ENCODE data around the gene YWHAE.
"Not testable (repeated sequence)": the region's sequence is repeated elsewhere in the genome, so short reads cannot be mapped to it uniquely, and the experiment has no call there.

YWHAE gene

GRCh38 chr17:1413281-1413791, 13.3 kb upstream of the YWHAE start:
- in situ Hi-C loops (cut with MboI; ENCODE audit: low sequenced_read_pairs), result no loop called here

DNA sequence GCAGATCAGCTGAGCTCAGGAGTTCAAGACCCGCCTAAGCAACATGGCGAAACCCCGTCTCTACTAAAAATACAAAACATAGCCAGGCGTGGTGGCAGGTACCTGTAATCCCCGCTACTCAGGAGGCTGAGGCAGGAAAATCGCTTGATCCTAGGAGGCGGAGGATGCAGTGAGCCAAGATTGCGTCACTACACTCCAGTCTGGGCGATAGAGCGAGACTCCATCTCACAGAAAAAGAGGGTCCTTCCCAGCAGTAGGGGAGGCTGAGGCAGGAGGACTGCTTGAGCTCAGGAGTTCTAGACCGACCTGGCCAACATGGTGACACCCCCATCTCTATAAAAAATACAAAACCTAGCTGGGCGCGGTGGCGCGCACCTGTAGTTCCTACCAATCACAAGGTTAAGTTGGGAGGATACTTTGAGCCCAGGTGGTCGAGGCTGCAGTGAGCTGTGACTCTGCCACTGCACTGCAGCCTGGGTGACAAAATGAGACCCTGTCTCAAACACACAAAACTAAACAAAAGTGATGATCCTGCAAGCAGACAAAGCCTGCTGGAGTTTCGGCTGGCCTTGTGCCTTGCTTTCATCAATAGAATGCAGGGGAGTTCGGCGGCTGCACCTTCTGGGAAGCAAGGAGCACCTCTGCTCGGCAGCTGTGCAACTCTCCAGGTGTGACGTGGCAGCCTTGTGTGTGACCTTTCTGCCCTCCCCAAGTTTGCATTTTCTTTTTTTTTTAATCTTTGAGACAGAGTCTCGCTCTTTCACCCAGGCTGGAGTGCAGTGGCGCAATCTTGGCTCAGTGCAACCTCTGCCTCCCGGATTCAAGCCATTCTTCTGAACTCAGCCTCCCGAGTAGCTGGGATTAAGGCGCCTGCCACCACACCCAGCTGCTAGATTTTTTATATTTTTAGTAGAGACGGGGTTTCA, 12.4 kb upstream of the YWHAE start:
- in situ Hi-C loops (cut with MboI; ENCODE audit: low sequenced_read_pairs), result no loop called here

GRCh38 chr17:1402262-1402586, 2.2 kb upstream of the YWHAE start:
- in situ Hi-C loops (cut with MboI; ENCODE audit: low sequenced_read_pairs), result no loop called here

- in situ Hi-C loops (cut with MboI; ENCODE audit: low sequenced_read_pairs), result no loop called here
Measured at GRCh38 chr17:1398931-1399678, 917 bp downstream of the YWHAE start.

GRCh38 chr17:1398028-1398427, 2.0 kb downstream of the YWHAE start:
- in situ Hi-C loops (cut with MboI; ENCODE audit: low sequenced_read_pairs), result no loop called here

DNA sequence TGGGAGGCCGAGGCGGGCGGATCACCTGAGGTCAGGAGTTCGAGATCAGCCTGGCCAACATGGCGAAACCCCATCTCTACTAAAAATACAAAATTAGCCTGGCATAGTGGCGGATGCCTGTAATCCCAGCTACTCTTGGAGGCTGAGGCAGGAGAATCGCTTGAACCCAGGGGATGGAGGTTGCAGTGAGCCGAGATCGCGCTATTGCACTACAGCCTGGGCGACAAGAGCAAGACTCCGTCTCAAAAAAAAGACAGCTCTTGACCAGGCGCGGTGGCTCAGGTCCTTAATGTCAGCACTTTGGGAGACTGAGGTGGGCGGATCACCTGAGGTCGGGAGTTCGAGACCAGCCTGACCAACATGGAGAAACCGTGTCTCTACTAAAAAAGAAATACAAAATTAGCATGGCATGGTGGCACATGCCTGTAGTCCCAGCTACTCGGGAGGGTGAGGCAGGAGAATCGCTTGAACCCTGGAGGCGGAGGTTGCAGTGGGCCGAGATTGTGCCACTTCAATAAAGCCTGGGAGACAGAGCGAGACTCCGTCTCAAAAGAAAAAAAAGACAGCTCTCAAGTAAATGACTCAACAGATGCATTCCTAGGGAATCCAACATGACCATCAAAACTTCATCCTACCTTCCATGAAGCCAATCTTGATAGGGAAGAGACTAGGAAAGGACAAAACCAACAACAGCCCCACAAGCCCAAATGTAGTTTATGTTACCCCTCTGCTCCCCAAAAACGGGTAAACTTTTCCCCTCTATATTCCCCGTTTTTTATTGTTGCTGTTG, 4.0 kb downstream of the YWHAE start:
- in situ Hi-C loops (cut with MboI; ENCODE audit: low sequenced_read_pairs), result not testable (repeated sequence)

- in situ Hi-C loops (cut with MboI; ENCODE audit: low sequenced_read_pairs), result no loop called here
Measured at GRCh38 chr17:1391577-1391976, 8.4 kb downstream of the YWHAE start.

GRCh38 chr17:1390432-1391367, 9.3 kb downstream of the YWHAE start:
- in situ Hi-C loops (cut with MboI; ENCODE audit: low sequenced_read_pairs), result no loop called here

DNA sequence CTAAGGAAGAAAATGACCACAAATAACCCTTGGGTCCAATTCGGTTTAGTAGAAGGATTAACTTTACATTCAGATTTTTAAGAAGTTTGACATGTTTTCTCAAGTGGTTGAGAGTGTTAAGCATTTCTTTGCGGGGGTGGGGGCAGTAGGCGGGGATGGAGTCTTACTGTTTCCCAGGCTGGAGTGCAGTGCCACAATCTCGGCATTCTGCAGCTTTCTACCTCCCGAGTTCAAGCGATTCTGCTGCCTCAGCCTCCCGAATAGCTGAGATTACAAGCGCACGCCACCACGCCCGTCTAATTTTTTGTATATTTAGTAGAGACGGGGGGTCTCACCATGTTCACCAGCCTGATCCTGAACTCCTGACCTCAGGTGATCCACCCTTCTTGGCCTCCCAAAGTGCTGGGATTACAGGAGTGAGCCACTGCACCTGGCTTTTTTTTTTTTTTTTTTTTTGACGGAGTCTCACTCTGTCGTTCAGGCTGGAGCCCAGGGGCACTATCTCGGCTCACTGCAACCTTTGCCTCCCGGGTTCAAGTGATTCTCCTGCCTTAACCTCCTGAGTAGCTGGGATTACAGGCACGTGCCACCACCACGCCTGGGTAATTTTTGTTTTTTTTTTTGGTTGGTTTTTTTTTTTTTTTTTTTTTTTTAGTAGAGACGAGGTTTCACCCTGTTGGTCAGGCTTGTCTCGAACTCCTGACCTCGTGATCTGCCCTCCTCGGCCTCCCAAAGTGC, 12.4 kb downstream of the YWHAE start:
- in situ Hi-C loops (cut with MboI; ENCODE audit: low sequenced_read_pairs), result not testable (repeated sequence)

DNA sequence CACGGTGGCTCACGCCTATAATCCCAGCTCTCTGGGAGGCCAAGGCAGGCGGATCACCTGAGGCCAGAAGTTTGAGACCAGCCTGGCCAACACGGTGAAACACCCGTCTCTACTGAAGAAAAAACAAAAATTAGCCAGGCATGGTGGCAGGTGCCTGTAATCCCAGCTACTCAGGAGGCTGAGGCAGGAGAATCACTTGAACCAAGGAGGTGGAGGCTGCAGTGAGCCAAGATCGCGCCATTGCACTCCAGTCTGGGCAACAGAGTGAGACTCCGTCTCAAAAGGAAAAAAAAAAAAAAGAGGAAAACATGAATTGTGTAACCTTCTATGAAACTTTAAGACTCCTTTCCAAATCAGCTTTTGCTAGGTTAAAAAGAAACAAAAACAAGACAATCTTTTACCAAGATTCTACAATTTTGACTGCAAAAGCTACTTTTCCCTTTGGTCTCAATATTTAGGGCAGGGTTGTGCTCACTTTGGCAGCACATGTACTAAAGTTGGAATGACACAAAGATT, 13.3 kb downstream of the YWHAE start:
- in situ Hi-C loops (cut with MboI; ENCODE audit: low sequenced_read_pairs), result not testable (repeated sequence)

DNA sequence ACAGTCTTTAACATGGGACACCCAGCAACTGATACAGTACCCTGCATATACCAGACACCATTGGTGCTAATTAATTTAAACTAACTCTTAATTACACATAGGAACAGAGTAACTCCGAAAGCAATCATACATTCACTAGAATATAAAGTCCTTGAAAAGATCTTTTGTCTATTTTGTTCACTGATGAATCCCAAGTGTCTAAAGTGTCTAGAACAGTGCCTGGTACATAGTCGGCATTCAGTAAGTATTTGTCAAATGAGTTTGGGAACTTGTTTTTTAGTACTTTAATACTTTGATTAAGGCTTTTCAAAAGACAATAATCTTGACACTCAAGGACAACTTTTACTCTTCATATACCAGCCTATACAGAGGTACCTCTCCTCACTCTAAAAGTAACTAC, 13.8 kb downstream of the YWHAE start:
- in situ Hi-C loops (cut with MboI; ENCODE audit: low sequenced_read_pairs), result no loop called here

DNA sequence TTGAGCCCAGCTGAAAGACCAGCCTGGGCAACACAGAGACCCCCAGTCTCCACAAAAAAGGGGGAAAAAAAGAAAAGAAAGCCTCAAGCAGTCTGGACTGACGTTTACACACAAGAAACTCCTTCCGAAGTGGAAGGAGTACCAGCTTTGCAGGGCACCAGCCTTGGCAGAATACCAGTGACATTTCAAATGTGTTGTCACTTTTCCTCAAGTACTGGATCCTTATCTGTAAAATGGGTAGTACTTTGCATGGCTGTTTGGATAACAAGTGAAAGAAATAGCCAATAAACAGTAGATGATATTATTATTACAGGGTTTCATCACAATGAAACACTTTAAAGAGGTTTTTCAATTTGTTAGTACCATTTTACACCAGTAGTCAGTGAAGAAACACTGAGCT, 14.2 kb downstream of the YWHAE start:
- in situ Hi-C loops (cut with MboI; ENCODE audit: low sequenced_read_pairs), result no loop called here

- in situ Hi-C loops (cut with MboI; ENCODE audit: low sequenced_read_pairs), result no loop called here
Measured at GRCh38 chr17:1384905-1385435, 15.1 kb downstream of the YWHAE start.

DNA sequence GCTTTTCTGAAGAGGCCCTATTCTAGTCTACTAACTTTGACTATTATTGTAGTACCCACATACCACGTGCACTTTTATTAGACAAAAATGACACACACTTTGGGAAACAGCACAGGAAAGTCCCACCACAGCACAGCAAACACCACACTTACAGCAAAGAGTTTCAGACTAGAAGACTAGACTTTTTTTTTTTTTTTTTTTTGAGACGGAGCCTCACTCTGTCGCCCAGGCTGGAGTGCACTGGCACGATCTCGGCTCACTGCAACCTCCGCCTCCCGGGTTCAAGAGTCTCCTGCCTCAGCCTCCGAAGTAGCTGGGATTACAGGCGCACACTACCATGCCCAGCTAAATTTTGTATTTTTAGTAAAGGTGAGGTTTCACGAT, 20.1 kb downstream of the YWHAE start:
- in situ Hi-C loops (cut with MboI; ENCODE audit: low sequenced_read_pairs), result no loop called here

GRCh38 chr17:1379208-1379929, 20.7 kb downstream of the YWHAE start:
- in situ Hi-C loops (cut with MboI; ENCODE audit: low sequenced_read_pairs), result no loop called here

- in situ Hi-C loops (cut with MboI; ENCODE audit: low sequenced_read_pairs), result not testable (repeated sequence)
Measured at GRCh38 chr17:1378476-1378860, 21.6 kb downstream of the YWHAE start.

DNA sequence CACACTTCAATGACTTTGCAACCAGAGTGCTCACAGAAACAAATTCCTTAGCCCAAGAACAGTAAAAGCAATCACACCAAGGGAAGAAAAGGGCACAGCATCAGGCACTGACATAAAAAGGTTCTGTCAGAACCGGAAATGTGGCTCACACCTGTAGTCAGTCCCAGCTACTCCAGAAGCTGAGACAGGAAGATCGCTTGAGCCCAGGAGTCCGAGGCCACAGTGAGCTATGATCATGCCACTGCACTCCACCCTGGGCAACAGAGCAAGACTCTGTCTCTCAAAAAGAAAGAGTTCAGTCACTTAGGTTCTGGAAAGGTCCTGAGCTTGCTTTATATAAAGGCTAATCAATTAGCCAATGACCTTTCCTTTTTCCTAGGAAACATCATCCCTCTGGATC, 22.7 kb downstream of the YWHAE start:
- in situ Hi-C loops (cut with MboI; ENCODE audit: low sequenced_read_pairs), result no loop called here

DNA sequence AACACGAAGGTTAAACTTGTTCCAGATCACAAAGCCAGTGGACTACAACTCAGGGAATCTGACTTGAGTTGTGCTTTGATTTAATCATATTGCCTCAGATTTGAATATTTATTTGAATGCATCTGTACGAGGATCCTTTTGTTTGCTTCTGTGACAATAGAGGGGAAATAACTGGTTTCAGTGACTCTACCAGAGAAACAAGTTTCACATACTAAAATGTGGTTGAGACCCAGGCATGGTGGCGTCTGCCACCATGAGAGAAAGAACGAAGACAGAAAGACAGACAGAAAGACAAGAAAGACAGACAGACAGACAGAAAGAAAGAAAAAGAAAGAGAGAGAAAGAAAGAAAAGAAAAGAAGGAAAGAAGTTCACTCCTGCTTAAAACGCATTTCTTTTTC, 24.0 kb downstream of the YWHAE start:
- in situ Hi-C loops (cut with MboI; ENCODE audit: low sequenced_read_pairs), result no loop called here

Measured in HL-60/S4 (cell line).